ENCODE results near the gene IHH.

The IHH gene

DNA sequence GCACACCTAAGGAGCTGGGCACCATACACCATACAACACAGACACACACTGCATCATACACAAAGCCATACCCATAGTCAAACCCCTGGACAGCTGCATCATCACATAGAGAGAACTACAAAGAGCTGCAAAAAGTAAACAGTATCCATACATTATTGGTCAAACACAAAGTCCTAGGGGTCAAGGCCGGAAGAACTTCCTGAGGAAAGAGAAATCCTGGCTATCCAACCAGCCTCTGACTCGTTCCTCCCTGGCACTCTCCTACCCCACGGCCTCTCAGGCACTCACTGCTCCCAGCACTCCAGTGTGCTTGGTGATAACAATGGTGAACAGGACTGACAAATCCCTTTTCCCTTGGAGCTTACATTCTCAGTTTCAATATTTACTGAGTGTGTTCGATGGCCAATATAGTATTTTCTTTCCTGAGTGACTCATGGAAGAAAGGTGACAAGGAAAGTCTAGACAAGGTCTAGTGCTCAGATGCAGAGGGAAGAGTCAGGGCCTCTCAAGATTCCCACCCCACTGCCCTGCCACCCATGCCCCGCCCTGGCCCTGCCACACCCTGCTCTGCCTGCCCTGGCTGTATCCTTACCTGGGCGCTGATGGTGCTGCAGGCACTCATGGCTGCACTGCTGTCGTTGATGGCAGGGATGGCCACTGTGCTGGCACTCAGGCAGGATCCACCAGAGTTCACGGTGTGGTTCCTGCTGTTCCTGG, 22.8 kb downstream of the IHH start:
- no peak for FAIRE-seq

DNA sequence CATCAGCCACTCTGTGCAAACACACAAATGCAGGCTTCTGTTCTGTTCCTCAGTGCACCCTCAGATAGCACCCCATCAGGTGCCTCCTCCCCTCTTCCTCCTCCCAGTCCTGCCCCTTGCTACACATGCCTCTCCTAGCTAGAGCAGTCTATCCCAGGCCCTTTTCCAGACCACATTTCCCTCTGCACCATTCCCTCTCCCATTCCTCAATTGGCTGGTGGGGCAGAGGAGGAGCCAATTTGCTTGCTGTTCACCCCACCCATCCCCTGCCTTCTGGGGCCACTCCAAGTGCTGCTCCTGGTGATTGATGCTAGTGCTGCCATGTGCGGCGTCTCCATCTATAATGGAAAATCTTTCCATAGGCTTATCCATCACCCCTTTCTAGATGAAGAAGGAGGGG, 24.8 kb downstream of the IHH start:
- no peak for FAIRE-seq

DNA sequence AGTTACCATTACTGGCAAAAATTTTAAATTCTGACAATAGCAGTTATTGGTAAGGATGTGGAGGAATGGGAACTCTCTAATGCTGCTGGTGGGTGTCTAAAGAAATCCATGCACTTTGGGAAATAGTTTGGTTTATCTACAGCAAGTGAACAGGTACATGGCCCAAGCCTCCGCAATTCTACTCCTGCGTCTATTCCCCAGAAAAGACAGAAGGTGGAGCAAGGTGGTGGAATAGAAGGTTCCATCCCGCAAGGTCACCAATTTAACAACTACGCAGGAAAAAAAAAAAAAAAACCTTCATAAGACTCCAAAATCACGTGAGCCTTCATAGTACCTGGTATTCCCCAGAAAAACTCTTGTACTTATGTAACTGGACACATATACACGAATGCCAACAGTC, 25.9 kb downstream of the IHH start:
- FAIRE-seq, result no peak

DNA sequence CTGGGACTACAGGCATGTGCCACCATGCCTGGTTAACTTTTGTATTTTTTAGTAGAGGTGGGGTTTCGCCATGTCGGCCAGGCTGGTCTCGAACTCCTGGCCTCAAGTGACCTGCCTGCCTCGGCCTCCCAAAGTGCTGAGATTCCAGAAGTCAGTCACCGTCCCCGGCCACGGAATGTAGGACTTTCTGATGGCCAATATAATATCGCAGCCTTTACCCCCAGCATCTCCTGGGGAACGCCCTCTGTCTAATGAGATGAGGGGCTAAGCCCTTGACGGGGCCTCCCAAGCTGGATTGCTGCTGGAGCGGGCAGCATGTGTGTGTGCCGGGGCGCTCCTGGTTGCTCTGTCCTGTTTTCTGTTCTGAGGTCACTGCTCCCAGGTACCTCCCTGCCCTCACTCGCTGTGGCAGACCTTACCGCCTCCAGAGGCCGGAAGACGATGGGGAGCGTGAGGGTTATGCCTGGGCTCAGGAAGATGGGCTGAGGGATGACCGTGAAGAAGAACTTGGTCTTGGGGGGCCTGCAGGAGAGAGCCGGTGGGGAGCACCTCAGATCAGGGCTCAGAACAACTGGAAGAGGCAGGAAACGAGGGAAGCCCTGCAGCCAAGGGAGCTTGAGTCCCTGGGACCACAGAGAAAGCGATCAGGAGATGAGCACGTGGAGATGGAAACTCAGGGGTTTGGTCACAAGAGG, 28.5 kb downstream of the IHH start:
- FAIRE-seq, result no peak

DNA sequence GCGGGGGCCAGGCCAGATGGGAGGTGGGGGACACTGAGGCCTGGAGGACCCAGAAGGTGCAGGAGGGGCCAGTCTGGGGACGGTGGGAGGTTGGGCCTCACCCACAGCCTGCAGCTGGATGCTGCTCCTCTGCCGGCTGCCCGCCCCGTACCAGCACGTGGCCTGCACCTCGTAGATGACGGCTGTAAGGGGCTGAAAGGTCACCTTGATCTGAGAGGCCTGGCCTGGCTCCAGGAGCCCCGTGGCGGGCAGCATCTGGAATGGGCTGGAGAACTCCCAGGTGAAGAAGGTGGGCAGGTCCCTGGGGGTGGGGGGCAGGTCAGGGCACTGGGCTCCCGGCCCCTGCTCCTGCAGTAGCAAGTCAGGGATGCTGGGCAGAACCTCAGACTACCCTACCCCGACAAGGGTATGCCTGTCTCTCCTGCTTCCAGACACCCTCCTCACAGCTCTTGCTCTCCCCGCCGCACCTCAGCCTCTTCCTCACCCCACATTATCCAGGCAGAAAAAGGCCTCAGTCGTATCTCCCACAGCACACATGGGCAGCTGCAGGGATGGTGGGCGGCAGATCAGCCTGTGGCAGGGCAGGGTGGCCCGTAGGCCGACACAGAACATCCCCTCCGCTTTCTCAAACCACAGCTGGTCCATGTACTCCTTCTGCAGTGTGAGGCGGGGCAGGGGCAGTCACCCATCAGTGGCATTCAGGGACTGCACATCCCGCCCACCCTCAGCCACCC, 29.5 kb downstream of the IHH start:
- no peak for FAIRE-seq

DNA sequence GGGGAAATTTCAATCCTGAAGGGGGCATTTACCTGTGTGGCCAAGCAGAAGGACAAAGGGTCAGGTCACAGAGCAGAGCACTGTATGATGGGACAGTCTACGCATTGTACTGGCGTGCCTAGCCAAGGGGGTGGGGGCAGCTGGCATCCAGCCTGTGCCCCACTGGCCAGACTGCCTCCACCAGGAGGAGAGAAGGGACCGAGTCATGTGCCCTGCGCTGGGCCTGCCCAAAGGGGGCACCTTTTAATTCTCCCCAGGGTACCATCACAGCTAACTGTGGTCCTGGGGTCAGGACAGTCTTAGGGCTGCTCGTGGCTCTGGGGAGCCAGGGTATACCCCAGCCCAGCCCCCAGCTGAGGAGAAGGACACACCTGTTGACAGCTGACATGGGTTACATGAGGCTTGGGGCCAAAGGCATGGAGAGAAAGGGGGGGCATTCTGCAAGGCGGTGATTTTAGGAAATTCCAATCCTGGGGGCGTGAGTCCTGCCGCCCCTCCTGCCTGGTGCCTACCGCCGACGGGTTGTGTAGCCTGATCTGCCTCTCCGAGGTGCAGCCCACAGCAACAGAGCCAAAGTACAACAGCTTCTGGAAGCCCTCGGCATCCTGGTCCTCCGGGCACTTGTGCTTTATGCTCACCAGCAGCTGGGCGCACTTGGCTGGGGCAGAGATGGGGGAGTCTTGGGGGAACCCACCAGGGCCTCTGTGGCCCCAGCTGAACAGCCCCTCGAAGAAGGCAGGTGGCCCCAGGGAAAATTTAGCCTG, 30.4 kb downstream of the IHH start:
- FAIRE-seq, result no peak

DNA sequence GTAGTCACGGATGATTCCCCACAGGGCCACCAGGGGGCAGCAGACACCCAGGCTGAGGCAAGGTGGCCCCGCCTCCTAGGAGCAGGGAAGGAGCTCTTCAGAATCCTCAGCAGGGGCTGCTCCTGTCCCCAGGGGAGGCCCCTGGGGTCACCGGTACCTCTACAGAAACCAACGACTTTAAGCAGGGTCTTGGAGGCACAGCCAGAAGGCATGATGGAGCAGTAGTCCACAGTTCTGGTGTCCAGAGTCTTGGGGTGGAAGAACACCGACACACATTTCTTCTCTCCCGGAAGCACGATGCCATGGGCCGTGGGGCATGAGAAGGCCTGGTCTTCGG, 30.9 kb downstream of the IHH start:
- no peak for FAIRE-seq

DNA sequence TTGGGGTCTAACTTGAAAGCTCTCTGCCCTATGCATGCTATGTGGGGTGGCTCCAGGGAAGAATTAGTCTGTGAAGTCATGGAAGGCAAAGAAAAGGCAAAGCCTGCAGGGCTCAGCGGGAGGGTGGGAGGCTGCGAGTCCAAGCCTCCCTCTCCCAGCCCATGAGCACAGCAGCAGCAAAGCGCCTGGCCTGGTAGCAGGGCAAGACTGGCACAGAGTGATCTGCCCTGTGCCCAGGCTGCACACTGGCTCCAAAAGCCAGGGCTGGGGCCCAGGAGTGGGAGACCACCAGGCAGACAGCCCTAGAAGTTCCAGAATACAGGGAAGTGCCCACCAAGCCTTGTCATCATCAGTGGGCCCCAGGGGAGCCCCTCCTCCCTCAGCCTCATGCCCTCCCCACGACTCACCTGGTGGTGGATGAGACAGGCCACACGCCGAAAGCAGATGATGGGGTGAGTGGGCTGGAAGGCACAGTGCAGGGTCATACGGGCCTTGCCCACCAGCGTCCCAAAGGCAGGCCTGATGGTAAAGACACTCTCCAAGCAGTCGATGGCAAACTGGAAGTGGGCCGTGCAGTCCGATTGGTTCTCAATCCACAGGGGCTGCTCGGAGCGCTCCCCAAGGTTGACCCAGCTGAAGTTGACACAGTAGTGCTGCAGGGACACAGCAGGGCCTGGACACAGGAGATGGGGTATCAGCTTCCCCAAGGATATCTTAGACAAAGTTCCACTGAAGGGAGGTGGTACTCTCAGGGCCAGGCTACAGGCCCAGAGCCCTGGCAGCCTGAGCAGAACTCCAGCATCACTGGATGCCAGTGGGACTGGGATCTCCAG, 31.5 kb downstream of the IHH start:
- no peak for FAIRE-seq

DNA sequence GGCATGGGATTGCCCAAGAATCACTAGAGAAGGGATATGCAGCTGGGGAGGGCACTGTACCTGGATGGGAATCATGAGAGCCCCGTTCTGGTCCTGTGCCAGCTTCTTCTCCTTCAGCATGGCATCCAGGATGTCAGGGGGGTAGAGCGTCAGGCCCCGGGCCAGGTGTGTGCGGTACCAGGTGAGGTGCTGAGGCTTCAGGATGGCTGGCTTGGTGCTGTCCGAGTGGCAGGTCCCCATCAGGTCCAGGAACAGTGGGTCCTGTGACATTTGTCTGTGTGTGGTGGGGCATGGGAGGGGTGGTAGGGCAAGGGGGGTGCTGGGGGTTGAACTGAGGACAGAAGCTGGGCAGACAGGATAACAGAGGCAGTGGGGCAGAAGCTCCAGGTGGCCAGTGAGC, 32.6 kb downstream of the IHH start:
- no peak for FAIRE-seq

DNA sequence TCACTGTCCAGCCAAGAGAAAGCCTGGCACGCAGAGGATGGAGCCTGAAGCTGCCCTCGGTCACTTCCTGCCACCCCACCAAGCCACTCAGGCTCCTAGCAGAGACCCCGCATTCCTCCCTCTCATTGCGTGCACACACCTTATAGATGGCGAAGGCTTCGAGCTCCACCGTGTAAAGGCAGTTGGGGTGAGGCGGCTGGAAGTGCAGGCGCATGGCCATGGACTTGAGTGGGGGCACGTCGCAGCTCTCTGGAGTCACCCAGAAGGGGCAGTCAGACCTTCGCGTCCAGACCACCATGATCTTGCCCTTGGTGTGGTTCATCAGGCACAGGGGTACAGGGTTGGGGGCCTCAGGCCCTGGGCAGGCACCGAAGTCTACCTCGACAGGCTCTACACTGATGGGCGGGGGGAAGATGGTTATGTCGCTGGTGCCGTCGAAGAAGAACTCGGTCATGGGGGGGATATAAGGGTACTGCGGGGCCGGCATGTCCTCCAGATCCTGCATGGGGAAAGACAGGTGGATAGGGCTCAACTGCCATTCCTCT, 33.1 kb downstream of the IHH start:
- FAIRE-seq, result no peak

DNA sequence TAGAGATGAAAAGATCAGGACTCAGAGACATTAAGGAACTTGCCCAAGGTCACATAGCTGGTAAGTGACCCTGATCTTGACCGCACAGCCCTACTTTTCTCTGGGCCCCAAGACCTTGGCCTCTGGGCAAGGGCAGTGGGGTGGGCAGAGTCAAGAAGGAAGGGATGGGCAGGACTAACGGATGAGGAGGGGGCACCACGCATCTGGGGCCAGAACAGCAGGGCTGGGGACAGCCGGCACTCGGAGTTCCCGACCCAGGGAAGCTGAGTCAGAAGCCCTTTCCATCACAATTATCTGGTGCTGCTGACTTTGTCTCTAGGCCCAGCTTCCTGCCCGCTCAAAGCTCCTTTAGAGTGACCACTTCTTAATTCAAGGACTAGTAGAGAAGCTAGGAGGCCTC, 33.8 kb downstream of the IHH start:
- no peak for FAIRE-seq

DNA sequence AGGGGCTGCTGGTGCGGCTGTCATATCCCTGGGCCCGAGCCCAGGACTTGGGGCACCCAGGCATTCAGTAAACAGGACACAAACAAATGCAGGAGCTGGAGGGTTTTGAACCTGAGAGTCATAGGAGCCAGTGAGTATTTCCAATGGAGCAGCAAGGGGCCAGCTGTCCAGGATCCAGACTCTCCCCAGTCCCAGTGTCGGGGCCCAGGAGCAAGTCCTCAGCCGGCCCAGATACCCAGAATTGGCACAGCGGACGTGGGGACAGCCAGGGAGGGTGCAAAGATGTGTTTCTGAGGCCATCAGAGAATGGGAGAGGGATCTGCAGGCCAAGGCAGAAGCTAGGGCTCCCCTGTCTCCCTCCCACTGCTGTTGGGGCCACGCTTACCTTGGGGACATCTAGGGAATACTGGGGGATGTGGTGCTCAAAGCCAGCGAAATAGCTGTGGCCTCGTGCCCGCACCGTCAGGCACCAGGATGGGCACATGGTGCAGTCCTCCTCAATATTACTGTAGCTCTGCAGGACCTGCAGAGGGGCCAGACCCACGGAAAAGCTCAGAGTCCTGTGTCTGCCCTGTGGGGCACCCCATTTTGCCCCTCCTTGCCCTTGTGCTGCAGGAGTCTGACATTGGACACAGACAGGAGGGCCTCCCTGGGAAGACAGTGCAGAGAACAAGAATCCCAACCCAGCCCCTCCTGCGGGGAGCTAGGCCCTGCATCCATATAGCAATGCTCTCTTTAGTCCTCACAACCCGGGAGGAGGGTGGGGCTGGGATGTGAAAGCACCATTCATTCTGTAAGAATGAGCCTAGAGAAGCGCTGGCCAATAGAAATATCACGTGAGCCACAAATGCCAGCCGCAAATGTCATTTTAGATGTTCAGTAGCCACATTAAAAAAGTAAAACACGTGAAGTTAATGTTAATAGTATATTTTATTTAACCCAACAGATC, 34.8 kb downstream of the IHH start:
- no peak for FAIRE-seq

DNA sequence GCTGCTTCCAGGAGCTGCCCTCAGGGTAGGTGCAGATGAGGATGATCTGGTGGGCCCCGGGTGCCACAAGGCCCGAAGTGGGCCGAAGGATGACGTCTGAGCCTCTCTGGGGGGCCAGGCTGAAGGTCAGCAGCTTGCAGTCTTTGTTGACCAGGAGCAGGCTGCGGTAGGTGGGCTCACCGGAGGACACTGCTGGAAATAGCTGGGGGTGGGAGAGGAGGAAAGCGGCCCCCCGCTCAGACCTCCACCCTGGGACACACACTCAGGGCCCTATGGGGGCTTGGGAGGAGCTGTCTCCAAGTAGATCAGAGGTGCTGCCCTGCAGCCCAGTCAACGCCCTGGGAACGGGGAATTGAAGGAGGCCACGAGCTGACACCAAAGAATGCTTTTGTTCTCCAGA, 36.7 kb downstream of the IHH start:
- no peak for FAIRE-seq

DNA sequence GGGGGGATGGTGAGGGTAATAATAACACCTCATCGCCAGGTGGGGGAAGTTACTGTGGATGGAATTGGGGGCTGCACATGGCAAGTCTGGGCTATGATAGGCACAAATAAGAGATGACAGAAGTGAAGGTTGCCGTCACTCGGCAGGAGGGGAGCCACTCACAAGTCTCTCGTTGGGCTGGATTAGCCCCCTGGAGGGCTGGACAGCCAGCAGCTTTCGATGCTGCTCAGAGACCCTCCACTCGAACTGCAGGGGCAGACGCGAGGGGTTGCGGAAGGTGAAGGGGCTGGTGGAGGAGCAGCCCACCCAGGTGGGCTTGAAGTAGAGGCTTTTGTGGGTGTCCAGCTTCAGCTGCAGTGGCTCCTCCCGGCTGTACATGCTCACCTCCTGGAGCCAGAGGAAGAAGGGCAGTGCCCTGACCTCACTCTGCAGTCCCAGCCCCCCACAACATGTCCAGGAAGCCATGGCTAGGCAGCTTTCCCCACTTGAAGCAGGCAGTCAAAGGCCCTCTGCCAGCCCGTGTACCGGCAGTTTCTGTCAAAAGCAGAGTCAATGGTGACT, 37.6 kb downstream of the IHH start:
- no peak for FAIRE-seq

DNA sequence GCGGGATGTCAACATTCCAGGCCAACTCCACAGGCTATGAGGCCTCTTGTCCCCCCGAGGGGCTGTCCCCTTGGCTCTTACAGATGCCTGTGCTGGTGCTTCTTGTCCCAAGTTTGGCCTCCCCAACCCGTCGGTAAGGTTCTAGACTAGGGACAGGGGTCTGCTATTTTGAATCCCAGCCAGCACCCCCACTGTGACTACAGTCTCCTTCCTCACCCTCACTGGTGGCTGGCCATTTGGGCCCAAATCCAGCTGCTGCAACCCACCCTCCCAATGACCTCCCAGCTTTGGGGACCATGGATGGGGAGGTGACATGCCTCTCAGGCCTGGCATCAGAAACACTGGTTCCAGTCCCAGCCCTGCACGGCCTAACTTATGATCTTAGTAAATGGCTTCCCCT, 38.1 kb downstream of the IHH start:
- FAIRE-seq, result no peak

DNA sequence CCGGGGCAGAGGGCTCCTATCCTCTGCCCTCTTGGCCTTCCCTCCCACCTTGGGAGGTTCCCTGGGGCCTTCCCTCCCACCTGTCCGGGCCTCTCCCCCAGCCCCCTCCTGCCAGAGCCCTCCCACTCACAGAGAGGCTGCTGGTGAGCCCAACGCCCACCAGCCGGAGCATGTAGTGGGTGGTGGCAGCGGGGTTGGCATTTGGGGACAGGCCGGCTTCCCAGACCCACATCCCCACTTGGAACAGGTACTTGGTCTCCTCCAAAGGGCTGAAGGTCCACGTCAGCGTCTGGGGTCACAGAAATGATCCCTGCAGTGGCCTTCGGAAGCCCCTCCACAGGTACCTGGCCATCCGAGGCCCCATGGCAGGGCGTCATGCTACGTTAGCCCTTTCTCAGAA, 38.7 kb downstream of the IHH start:
- FAIRE-seq, result no peak

DNA sequence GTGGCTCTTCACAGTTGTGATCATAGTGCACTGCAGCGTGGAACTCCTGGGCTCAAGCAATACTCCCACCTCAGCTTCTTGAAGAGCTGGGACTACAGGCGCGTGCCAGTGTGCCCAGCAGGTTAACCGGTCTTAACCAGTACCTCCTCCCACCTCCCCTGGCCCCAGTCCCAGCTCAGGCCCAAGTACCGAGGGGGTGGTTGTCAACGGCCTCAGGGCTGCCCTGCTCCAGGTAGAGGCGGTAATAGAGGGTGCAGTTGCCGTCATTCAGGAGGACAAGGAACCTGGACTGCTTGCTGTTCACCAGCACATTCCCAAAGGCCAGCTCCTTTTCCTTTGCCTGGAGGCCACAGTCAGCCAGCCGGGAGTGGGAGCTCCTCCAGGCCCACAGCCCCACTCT, 39.1 kb downstream of the IHH start:
- no peak for FAIRE-seq

DNA sequence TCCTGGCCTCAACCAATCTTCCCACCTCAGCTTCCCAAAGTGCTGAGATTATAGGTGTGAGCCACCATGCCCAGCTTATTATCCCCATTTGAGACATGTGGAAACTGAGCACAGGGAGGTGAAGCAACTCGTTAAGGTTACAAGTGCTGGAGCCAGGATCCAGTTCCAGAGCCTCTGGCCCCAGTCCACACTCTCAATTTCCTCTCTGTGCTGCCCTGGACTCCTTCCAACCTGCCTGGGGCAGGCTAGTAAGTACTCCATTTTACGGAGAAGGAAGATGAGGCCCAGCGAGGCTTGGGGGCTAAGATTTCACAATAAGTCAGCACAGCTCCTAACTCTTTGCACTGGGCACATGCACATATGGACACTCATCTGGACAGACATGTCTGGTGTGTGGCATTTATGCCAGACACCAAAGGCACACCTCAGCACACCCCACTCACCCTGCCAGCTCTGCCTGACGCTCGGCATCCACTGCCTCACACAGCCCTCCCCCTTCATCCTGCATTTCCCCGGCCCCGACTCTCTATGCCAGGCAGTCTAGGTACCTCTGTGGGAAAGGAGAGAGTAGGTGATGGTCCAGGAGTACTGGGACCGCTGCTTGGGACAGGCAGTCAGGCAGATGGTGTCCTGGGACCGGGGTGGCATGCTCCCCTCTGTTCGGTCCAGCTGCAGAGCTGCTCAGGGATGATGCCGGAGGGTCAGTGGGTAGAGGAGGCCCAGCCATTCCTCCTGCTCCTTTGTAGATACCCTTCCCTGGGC, 39.9 kb downstream of the IHH start:
- no peak for FAIRE-seq

DNA sequence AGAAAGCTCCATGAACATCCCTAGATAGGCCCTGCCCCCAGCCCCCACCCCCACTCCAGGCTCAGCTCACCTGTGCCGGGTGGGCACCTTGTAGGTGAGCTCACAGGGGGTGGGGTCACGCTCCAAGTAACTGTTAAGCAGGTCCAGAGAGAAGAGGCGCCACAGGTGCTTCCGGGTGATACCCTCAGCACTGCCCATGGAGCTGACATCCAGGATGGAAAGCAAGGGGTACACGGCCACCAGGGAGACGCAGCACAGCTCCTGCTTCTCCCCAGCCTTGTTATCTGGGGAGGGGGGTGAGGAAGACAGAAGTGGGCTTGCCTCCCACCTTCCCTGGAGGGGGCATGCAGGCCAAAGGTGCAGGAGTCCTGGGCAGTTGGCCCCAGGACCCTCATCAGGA, 41.3 kb downstream of the IHH start:
- FAIRE-seq, result no peak

DNA sequence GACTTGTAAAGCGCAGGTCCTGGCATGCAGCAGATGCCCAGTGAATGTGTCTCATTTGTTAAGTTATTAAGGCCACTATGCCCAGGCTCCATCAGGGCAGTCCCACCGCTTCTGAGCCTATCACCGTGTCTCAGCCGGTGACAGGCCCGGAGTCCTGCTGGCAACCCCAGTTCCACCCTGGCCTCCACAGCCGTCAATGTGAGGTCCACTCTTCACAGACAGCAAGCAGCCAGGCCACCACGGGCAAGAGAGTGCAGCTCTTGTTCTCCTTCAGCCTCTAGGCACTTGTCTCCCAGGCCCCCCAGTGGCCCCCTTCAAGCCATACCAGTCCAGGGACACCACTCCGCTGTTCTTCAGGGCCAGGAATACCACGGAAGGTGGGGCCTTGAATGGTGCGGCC, 42.0 kb downstream of the IHH start:
- FAIRE-seq, result no peak

Data from islet of Langerhans (tissue), 1 donor.